GM12874 (cell line): ENCODE data around the gene HLA-DPB1.
A peak's percentile ranks its signal among the peaks of the same experiment; 100 is the strongest.

ENCODE experiments used
- TF ChIP-seq, protein P1 (sequence below): IDR thresholded peaks from 2 replicates; pipeline ENCODE4 v1.5.1; 2011; ENCODE audit warnings: low read depth, mild to moderate bottlenecking, control low read depth, low read length, moderate library complexity; ENCODE audit not compliant: insufficient read depth

Gene HLA-DPB1

GRCh38 chr6:33081098-33081824, 5.5 kb downstream of the HLA-DPB1 start:
- TF ChIP-seq, protein P1, sequence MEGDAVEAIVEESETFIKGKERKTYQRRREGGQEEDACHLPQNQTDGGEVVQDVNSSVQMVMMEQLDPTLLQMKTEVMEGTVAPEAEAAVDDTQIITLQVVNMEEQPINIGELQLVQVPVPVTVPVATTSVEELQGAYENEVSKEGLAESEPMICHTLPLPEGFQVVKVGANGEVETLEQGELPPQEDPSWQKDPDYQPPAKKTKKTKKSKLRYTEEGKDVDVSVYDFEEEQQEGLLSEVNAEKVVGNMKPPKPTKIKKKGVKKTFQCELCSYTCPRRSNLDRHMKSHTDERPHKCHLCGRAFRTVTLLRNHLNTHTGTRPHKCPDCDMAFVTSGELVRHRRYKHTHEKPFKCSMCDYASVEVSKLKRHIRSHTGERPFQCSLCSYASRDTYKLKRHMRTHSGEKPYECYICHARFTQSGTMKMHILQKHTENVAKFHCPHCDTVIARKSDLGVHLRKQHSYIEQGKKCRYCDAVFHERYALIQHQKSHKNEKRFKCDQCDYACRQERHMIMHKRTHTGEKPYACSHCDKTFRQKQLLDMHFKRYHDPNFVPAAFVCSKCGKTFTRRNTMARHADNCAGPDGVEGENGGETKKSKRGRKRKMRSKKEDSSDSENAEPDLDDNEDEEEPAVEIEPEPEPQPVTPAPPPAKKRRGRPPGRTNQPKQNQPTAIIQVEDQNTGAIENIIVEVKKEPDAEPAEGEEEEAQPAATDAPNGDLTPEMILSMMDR, result no peak

GRCh38 chr6:33082702-33083101, 6.9 kb downstream of the HLA-DPB1 start:
- TF ChIP-seq, protein P1, result peak; percentile 66

GRCh38 chr6:33085627-33086026, 9.8 kb downstream of the HLA-DPB1 start:
- TF ChIP-seq, protein P1, result no peak

DNA sequence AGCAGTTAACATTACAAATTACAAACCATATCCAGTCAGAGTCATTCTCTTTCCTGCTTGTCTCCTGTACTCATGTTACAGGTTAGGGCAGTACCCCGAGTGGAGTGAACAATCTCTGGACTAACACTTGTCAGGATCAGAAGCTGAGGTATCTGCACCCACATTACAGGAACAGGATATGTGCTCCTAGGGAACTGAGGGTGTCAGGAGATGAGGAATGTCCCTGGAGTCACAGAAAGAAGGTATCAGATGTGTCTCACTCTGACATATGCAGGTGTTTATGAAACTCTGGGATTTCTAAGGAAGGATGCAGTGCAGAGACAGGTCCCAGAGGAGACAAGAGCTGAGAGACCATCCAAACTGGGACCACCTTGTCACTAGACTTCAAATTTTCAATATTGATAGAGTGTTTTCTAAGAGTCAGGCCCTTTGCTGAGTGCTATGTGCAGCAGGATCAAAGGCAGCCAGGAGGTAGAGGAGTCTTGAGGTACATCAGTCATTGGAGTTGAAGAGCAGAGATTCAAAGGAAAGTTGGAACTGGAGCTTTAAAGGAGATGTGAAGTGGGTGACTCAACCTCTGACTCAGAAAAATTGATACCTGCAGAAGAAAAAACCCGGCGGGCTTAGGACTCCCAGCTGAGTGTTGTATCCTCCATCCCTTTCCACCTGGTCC, 12.6 kb downstream of the HLA-DPB1 start:
- TF ChIP-seq, protein P1, result no peak

DNA sequence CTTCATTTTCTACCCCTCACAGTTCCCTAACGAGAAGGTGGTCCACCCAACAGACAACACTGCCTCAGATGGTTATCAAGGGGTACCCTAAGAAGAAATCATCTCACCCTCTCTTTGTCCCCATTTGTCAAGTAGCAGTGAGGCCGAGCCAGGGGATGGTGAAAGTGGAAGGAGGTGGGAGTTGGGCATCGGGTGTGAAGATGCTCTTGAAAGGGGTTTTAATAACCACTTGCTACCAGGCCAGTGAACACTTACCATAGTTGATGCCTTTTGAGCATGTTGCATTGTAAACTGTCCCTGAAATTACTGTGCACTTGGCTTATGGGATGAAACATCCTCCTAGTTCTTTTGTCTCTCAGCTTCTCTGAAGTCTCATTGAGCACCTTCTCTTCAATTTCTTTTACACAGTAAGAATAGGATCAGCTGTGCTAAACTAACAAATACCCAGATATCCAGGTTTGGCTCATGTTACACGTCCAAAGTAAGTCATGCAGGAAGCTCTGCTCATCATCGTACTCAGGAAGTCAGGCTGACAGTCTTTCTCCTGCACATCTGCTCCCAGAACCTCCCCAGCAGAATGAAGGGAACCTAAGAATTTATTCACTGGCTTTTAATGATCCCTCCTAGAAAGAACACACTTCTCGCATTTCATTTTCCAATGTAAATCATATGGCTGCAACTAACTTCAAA, 13.3 kb downstream of the HLA-DPB1 start:
- TF ChIP-seq, protein P1, result no peak

DNA sequence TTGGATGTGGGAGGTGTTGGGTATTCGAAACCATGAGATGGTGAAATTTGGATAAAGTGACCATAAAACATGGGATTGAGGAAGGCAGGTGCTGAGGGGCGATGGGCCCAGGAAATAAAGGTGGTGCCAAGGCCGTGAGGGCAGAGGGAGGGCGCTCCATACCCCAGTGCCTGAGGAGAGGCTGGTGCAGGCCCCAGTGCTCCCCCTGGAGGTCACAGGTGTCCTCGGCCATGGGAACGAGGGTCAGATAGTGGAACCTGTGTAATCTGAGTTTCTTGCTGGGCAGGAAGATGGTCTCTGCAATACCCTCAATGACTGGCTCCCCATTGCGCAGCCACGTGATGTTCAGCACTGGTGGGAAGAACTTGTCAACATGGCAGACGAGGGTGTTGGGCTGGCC, 16.2 kb downstream of the HLA-DPB1 start:
- TF ChIP-seq, protein P1, result peak; percentile 91

GRCh38 chr6:33092385-33092784, 16.6 kb downstream of the HLA-DPB1 start:
- TF ChIP-seq, protein P1, result no peak
